Natural killer cell (primary cell): ENCODE results near the gene SNX24. TPM values are rescaled to one million over a fixed set of nuclear protein-coding genes. Genes with fewer than 3 reads are reported as not detected.

Experiments used
- ATAC-seq, 3 donors: fragments of 150-1000 bp in 2 of 3; fragments of 200-7000 bp in 1 of 3; cut with Tn5 transposase; 1 replicate in 1 of 3; 2 replicates in 2 of 3; pipeline ENCODE4 v1.10.0; 2021; ENCODE audit warnings: mild to moderate bottlenecking in 2 of 3, moderate library complexity in 2 of 3
- DNase-seq, 2 donors: peaks; one replicate each; pipeline versions ENCODE4 v3.0.0 to v3.0.0-alpha.2; 2013 to 2021; ENCODE audit warnings: mixed read lengths in 1 of 2
- H3K27ac ChIP-seq: one replicate; pipeline ENCODE4 v1.5.1; 2013; ENCODE audit warnings: mild to moderate bottlenecking, low read length
- H3K27me3 ChIP-seq: one replicate; pipeline ENCODE4 v1.6.1; 2013; ENCODE audit warnings: low read length; ENCODE audit not compliant: control insufficient read depth, insufficient read depth
- H3K36me3 ChIP-seq: one replicate; pipeline ENCODE4 v1.6.1; 2013; ENCODE audit warnings: low read length; ENCODE audit not compliant: control insufficient read depth, insufficient read depth
- H3K4me1 ChIP-seq: one replicate; pipeline ENCODE4 v1.6.1; 2013; ENCODE audit warnings: low read length; ENCODE audit not compliant: control insufficient read depth, insufficient read depth
- H3K4me3 ChIP-seq: one replicate; pipeline ENCODE4 v1.5.1; 2013; ENCODE audit warnings: low read length
- H3K9me3 ChIP-seq: one replicate; pipeline ENCODE4 v1.6.1; 2013; ENCODE audit warnings: low read length; ENCODE audit not compliant: control insufficient read depth, insufficient read depth
- H3K27ac Mint-ChIP-seq, 2 donors: one replicate each; pipeline ENCODE4 v1.8.0; 2022; ENCODE audit warnings: mild to moderate bottlenecking in 2 of 2, mixed read lengths in 2 of 2, moderate library complexity in 1 of 2
- H3K27me3 Mint-ChIP-seq, 2 donors: one replicate each; pipeline ENCODE4 v1.8.0; 2022; ENCODE audit warnings: low read depth in 2 of 2, mixed read lengths in 2 of 2
- H3K36me3 Mint-ChIP-seq: one replicate; pipeline ENCODE4 v1.8.0; 2022; ENCODE audit warnings: mixed read lengths
- H3K4me1 Mint-ChIP-seq, 2 donors: one replicate each; pipeline ENCODE4 v1.8.0; 2022; ENCODE audit warnings: mixed read lengths in 2 of 2
- H3K4me3 Mint-ChIP-seq: one replicate; pipeline ENCODE4 v1.8.0; 2022; ENCODE audit warnings: mild to moderate bottlenecking, moderate library complexity, mixed read lengths
- H3K9me3 Mint-ChIP-seq, 2 donors: one replicate each; pipeline ENCODE4 v1.8.0; 2022; ENCODE audit warnings: mixed read lengths in 2 of 2
- WGBS: methylation state at CpG from one replicate; pipeline ENCODE4 v1.1.7; 2013; ENCODE audit warnings: missing lambda C conversion rate; ENCODE audit not compliant: insufficient coverage; 5-methylcytosine and 5-hydroxymethylcytosine counted together
- intact Hi-C: fragments of 100-400 bp; cut with micrococcal nuclease; formaldehyde crosslinking; loops from one replicate; pipeline ENCODE4 v1.14.2; 2022
- total RNA-seq, 4 donors: library from RNA; stranded (reverse); fragments of 120-200 nt in 1 of 4; gene quantifications; one replicate each; pipeline versions ENCODE4 v1.2.3 to v1.2.4, GENCODE V29; 2013 to 2022
- TF ChIP-seq, protein P1 (sequence below): fragments of 200-600 bp; IDR thresholded peaks from one replicate; pipeline ENCODE4 v1.8.0; 2022; ENCODE audit warnings: antibody characterized with exemption

Gene SNX24
- total RNA-seq, 3 donors from 2014 or later (not counting 1 experiment from before 2014, with no cell fraction given): 3.6 to 5.2 (median 3.7) TPM

DNA sequence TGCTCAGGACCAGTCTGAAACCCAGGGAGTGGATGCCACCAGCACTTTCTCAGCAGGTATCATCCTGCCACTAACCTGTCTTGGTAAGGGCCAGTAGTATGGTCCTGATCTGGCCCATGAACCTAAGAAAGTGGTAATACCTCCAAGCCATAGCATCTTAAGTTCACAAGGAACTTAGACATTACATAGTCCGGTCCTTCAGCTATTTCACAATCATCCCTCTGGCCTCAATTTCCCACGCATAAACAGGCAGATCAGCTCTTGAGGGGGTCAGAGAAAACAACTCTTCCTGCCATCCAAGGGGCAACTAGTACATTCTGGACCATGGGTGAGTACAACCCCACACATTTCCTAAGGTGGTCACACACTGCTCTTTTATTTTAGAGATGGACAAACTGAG is 102.9 kb downstream of the SNX24 start:
- no peaks in the 10 kb centered on the region for H3K36me3 Mint-ChIP-seq
- no peaks in the 10 kb centered on the region for H3K9me3 ChIP-seq

DNA sequence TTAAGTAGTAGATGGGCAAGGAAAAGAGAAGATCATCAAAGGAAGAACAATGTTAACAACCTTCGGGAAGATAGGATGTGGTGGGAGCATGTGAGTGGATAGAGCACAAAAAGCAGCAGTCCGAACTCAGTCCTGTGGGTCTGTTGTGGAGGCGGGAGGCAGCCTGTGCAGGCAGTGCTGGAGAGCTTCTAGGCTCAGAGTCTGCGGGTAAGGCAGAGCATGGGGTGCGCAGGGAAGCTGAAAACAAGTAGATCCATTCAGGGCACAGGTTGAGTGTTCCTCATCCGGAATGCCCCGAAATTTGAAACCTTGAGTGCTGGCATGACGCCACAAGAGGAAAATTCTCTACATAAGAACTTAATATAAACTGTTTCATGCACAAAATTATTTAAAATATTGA is 106.2 kb downstream of the SNX24 start:
- no peaks in the 10 kb centered on the region for H3K36me3 ChIP-seq
- no peak overlapping the region for H3K27ac Mint-ChIP-seq
- no peak for DNase-seq
- no peak for ATAC-seq
- H3K4me1 ChIP-seq: no peaks in the 10 kb centered on the region
- TF ChIP-seq, protein P1, sequence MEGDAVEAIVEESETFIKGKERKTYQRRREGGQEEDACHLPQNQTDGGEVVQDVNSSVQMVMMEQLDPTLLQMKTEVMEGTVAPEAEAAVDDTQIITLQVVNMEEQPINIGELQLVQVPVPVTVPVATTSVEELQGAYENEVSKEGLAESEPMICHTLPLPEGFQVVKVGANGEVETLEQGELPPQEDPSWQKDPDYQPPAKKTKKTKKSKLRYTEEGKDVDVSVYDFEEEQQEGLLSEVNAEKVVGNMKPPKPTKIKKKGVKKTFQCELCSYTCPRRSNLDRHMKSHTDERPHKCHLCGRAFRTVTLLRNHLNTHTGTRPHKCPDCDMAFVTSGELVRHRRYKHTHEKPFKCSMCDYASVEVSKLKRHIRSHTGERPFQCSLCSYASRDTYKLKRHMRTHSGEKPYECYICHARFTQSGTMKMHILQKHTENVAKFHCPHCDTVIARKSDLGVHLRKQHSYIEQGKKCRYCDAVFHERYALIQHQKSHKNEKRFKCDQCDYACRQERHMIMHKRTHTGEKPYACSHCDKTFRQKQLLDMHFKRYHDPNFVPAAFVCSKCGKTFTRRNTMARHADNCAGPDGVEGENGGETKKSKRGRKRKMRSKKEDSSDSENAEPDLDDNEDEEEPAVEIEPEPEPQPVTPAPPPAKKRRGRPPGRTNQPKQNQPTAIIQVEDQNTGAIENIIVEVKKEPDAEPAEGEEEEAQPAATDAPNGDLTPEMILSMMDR: no peak
- intact Hi-C loops: no loop called here
- H3K4me3 Mint-ChIP-seq: no peak overlapping the region
- no peaks in the 10 kb centered on the region for H3K9me3 ChIP-seq
- H3K36me3 Mint-ChIP-seq: no peaks in the 10 kb centered on the region
- H3K9me3 Mint-ChIP-seq: no peaks in the 10 kb centered on the region
- no peak overlapping the region for H3K4me3 ChIP-seq
- H3K27me3 ChIP-seq: no peaks in the 10 kb centered on the region
- no peaks in the 10 kb centered on the region for H3K4me1 Mint-ChIP-seq
- WGBS: 96% methylated on average over 7 of the region's 8 CpGs
- H3K27ac ChIP-seq: no peak overlapping the region
- no peaks in the 10 kb centered on the region for H3K27me3 Mint-ChIP-seq

More for the DNA sequence above, 102.9 kb downstream of the SNX24 start:
- peaks cover 3% of the 10 kb centered on the region in 2 donors for H3K4me1 Mint-ChIP-seq
- H3K4me3 ChIP-seq: no peak overlapping the region
- no peak for ATAC-seq
- DNase-seq: no peak
- H3K4me3 Mint-ChIP-seq: no peak overlapping the region
- intact Hi-C loops: no loop called here
- H3K27ac Mint-ChIP-seq: no peak overlapping the region
- no peak overlapping the region for H3K27ac ChIP-seq
- H3K4me1 ChIP-seq: no peaks in the 10 kb centered on the region
- H3K27me3 Mint-ChIP-seq: no peaks in the 10 kb centered on the region
- TF ChIP-seq, protein P1: no peak
- no peaks in the 10 kb centered on the region for H3K9me3 Mint-ChIP-seq
- no peaks in the 10 kb centered on the region for H3K27me3 ChIP-seq
- 92% methylated on average over 2 of the region's 2 CpGs for WGBS
- H3K36me3 ChIP-seq: no peaks in the 10 kb centered on the region

DNA sequence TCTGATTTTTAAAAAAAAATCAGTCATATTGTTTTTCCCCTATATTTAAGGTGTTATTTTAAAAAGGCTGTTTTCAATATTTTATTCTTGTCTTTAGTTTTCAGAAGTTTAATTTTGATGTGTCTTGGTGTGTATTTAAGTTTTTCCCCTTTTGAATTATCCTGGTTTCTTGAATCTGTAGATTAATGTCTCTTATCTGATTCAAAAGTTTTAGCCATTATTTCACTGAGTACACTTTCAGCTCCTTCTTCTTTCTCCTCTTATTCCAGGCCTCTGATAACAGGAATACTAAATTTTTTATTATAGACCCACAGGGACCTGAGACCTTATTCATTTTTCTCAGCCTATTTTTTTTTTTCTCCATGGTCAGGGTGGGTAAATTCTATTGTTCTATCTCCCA is 109.3 kb downstream of the SNX24 start:
- no peak for ATAC-seq

DNA sequence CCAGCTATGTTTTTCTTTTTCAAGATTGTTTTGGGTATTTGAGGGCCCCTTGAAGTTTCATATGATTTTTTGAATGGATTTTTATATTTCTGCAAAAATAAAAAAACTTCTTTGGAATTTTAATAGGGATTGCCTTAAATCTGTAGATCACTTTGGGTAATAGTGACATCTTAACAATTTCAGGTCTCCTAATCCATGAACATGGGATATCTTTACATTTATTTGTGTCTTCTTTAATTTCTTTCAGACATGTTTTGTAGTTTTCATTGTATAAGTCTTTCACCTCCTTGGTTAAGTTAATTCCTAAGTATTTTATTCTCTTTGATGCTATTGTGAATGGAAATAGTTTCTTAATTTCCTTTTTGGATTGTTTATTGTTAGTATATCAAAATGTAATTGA is 112.0 kb downstream of the SNX24 start:
- Mint-ChIP-seq H3K4me1 (no peaks in the 10 kb centered on the region), H3K27me3 (no peaks in the 10 kb centered on the region), H3K27ac (no peak overlapping the region), H3K9me3 (no peaks in the 10 kb centered on the region), H3K36me3 (no peaks in the 10 kb centered on the region), H3K4me3 (no peak overlapping the region)
- Histone ChIP-seq H3K4me3 (no peak overlapping the region), H3K36me3 (no peaks in the 10 kb centered on the region), H3K27me3 (no peaks in the 10 kb centered on the region), H3K4me1 (no peaks in the 10 kb centered on the region), H3K9me3 (no peaks in the 10 kb centered on the region), H3K27ac (no peak overlapping the region)
- DNase-seq (no peak), ATAC-seq (no peak)
- intact Hi-C loops: no loop called here
- TF ChIP-seq, protein P1: no peak

More for the DNA sequence above, 109.3 kb downstream of the SNX24 start:
- TF ChIP-seq, protein P1: no peak
- no peak overlapping the region for H3K27ac Mint-ChIP-seq
- no peaks in the 10 kb centered on the region for H3K27me3 Mint-ChIP-seq
- no peaks in the 10 kb centered on the region for H3K27me3 ChIP-seq
- H3K9me3 ChIP-seq: no peaks in the 10 kb centered on the region
- H3K36me3 Mint-ChIP-seq: no peaks in the 10 kb centered on the region
- no peak overlapping the region for H3K4me3 Mint-ChIP-seq
- no peaks in the 10 kb centered on the region for H3K36me3 ChIP-seq
- H3K4me1 Mint-ChIP-seq: no peaks in the 10 kb centered on the region
- intact Hi-C loops: no loop called here
- no peaks in the 10 kb centered on the region for H3K4me1 ChIP-seq
- H3K9me3 Mint-ChIP-seq: no peaks in the 10 kb centered on the region
- no peak overlapping the region for H3K27ac ChIP-seq
- no peak overlapping the region for H3K4me3 ChIP-seq
- no peak for DNase-seq
